ENCODE measurements around the gene CEP295NL.
"Not testable (repeated sequence)": the region's sequence is repeated elsewhere in the genome, so short reads cannot be mapped to it uniquely, and the experiment has no call there.

The CEP295NL gene

DNA sequence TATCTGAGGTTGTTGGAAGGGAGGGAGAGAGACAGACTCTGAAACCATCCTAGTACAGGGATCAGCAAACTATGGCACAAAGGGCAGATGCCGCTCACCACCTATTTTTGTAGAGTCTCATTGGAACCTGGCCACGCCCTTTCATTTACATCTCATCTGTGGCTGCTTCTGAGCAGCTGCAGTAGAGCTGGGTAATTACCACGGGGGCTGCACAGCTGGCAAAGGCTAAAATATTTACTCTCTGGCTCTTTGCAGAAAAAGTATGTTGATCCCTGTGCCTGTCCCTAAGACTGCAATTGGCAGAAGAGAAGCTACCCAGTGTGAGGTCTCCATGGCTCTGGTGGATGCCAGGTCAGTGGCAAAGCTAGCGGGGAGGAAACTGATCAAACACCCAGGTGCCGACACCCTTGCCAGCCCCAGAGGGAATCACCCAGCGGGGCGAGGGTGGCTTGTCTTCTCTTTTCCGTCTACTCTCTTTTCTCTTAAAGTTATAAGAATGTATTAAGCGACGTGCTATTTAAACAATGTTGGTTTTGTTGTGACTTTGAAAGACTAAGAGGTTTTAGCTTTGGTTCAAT is 14.0 kb downstream of the CEP295NL start:
- DNase-seq (ENCODE audit: low read depth in 2 of 2) = no peak

DNA sequence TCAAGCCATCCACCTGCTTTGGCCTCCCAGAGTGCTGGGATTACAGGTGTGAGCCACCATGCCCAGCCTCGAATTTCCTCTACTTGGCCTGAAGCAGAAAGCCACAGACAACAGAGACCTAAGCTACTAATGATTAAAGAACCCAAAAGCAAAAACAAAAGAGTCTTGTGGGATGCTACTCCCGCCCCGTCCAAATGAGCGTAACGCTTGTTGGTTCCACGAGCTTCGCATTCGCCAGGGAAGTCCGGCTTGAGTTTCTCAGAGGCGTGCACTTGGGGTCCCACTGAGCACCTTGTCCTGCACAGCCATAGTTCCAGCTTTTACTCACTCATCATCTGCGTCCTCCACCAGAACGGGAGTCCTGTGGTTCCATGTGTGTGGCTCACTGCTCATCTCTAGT is 16.0 kb downstream of the CEP295NL start:
- DNase-seq (ENCODE audit: low read depth in 2 of 2) = no peak

DNA sequence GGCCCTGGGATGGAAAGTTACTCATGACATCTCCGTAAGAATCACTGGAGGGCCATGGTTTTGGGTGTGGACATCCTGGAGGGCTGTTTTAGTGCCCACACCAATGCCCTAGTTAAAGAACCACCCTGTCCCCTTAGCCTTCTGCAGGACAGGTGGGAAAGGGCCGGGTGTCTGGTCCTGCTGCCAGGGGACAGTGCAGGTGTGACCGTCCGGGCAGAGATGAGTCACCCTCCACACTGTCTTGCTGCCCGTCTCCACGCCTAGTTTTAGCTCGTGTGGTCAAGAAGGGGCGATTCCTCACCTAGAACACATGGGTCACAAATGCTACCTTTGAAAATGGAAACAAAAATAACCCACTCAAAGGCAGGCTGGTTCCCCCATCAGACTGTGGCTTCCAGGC is 17.0 kb downstream of the CEP295NL start:
- no peak for DNase-seq (ENCODE audit: low read depth in 2 of 2)

DNA sequence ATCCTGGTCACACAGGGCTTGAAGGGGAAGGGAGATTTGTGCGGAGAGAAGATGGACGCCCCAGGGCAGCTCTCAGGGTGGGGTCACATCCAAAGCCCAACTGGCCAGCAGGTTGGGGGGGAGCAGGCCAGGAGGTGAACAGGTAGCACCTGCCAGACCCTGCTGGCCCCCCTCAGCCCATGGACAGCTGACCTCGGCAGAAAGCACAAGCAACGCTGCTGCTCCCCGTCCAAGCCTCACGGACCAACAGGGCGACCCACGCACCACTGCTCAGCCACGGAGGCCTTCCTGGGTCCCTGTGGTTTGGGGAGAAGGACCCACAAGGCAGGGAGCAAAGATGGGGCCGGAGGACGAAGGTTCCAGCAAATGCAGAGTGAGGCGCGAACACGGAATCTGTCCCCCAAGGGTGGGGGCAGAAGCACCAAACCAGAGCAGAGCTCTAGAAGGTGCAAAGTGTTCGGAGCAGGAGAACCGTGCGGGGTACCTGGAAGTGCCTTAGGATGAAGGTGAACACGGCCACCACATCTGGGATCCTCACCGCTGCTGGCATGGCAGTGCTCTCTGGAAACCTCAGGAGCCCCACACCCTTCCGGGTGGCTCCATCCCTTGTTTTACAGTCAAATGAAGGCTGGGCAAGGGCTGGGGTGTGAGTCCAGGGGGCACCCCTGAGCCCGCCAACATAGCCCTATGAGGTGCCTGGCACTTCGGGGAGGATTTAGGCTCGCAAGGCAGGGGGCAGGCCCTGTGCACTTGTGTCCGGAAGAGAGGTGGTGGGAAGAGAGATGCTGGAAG is 17.9 kb downstream of the CEP295NL start:
- no peak for DNase-seq (ENCODE audit: low read depth in 2 of 2)

DNA sequence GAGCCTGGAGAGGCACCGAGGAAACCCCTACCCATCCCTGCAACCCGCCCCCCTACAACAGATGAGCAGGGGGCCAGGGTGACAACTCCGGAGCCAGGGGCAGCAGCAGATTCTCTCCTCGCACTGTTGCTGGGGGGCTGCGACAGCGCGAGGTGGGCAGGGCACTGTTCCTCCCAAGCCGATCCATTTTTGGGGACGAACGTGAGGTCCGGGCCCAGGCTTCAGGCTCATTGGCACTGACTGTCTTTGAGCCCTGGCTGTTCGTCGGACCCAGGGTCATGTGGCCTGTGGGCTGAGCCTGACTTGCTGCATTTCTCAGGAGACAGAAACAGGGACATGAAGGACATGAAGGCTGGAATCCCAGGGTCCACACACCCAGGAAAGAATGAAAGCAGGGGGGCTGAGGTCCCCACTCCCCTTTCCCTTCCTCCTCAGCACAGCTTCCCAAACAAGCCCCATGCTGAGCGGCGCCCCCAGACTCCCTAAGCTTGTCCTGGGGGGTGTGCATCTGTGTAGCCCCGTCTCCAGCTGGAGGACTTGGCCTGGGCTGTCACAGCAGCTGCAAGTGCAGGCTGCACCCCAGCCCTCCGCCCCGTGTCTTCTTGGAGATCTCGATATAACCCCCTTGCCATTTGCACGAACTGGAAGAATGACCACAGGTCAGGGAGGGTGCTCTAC is 18.7 kb downstream of the CEP295NL start:
- DNase-seq (ENCODE audit: low read depth in 2 of 2) = no peak

DNA sequence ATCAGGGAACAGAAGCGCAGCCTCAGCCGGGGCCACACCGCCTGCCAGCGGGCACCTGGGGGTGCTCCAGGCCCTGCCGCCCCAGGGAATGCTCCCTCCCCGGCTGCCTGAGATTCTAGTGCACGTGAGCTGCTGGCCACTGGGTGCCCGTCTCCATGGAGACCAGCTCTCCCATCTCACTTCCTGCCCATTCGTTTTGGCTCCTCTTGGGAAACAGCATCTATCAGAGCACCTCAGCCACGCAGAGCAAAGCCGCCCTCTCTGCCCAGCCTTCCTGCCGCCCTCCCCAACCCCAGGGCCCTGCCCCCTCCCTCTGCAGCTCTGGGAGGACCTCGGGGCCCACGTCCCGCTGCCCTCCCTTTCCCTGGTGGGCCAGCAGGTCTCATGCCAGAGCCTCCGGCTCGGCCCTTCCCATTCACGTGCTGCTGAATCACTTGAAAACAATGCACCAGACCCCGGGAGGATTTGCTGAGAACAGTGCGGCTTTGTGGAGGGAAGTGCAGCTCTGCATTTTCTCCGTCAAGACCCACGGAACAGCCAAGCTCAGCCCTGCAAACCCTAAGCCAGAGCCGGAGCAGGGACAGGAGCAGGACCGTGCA is 19.4 kb downstream of the CEP295NL start:
- DNase-seq (ENCODE audit: low read depth in 2 of 2) = no peak

DNA sequence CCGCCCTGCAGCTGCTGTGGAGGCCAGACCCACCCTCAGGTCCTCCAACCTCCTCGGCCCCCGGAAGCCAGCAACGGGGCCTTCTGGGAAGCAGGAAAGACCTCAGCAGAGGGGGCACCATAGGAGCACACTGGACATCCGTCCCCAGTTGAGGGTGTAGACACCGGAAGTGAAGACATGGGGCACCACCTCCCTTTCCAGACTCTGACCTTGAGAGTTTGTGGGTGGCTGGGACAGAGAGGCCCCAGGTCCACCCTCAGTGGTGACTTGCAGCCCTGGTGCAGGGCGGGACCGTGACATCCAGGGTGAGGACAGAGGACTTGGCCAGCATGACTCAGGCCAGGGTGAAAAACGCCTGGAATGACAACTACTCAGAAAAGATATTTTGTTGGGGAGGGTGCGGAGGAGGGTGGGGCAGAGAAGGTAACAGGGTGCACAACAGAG is 19.9 kb downstream of the CEP295NL start:
- DNase-seq (ENCODE audit: low read depth in 2 of 2) = no peak

DNA sequence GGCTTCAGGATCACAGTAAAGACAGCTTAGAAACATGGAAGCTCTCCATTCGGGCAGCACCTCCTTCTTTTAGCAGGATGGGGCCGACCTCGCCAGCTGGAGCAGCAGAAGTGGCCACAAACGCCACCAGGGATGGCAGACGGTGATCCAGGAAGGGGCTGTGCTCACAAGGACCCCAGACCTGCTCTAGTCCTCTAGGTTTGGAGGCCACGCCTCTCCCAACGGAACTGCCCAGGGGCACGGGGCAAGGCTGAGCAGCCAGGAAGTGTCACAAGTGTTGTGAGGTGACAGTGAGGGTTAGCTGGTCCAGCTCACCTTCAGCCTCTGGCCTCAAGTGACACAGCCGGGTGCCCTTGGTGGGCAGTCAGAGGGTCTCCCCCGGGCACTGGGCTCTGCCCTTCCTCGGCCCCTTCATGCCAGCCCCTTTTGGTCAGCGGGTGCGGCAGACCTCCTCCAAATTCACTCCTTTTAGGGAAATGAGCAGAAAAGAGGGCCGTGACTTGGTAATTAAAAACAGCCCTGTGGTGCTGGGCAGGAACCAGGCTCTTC is 20.4 kb downstream of the CEP295NL start:
- DNase-seq (ENCODE audit: low read depth in 2 of 2) = no peak

DNA sequence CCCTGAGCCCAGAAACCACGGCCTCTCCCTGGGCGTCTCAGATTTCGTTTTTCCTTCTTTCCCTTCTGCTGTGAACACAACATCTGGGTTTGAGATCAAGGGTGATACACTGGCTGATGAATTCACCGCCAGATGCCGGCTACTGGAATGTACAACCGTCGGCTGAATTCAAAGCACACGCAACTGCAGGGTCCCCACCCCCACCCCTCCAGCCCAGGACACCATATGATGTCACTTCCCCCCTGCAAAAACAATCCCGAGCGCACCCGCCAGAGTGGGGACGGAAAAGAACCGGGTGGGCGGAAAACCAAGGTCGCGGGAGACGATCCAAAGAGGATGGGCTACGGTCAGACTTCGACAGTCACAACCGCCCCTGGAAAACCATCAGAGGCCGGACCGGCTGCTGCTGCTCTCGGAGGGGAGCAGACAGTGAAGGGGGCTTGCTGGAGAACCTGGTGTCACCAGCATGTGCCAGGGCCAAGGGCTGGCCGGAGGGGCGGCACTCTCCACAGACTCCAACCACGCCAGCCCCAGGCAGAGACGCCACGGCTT is 23.3 kb downstream of the CEP295NL start:
- DNase-seq (ENCODE audit: low read depth in 2 of 2) = peak in 1 of 2 experiments; percentile 17

DNA sequence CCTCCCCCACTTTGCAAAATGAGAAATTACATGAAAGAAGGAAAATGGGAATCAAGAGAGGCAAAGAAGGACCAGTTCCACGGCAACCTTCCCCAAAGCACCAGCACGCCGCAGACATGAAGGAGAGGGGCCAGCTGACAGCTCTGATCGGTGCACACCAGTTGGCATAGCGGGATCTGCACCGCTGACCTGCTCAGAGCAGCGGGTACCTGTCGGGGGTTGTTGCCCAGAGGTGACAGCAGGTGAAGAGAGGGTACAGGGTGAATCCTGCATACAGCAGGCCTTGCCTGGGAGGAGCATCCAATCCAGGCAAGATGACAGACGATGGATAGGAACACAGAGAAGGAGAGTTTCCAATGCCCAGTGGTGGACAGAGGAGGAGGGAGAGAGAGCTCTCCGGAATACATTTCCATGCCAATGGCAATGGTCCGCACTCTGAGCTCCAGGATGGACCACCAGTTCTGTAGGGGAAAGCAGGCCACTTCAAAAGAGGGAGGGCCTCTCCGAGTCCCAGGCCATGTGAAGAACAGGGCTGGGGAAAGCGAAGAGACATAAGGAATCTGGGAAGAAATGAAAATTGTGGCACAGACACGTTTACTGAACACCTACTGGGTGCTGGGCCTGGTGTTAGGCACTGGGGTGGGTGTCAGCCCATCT is 24.0 kb downstream of the CEP295NL start:
- no peak for DNase-seq (ENCODE audit: low read depth in 2 of 2)

DNA sequence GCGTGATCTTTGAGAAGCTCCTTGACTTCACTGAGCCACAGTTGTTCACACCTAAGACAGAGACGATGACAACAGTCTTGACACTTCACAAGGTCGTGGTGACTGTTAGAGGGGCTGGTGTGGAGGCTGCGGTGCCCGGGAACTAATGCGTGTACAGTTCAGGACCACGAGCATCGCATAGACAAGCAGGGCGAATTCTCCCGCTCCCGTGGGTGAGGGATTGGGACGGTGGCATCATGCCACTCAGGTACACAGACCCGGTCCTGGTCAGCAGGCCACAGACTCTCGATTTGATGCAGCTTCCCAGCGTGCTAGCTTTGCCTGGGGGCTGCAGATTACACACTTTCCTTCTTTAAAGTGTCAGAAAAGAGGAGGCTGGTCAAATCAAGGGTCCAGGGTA is 24.7 kb downstream of the CEP295NL start:
- DNase-seq (ENCODE audit: low read depth in 2 of 2) = no peak

DNA sequence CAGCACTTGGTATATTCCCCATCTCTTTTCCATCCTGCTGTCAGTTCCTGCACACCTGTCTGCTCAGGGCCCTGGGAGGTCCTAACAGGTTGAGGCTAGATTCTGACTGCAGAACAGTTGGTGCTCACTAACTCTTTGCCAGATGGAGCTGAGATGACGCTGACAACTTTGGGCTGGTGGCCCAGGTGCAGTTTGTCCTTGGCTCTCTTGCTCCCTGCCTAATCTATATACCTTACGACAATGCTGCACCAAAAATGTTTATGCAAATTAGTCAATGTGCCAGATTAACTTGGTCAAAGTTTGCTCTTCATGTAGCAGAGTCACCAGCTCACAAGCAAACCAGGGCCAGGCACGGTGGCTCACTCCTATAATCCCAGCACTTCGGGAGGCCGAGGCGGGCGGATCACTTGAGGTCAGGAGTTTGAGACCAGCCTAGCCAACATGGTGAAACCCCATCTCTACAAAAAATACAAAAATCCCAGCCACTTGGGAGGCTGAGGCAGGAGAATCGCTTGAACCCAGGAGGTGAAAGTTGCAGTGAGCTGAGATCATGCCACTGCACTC is 26.0 kb downstream of the CEP295NL start:
- DNase-seq (ENCODE audit: low read depth in 2 of 2) = not testable (repeated sequence)

DNA sequence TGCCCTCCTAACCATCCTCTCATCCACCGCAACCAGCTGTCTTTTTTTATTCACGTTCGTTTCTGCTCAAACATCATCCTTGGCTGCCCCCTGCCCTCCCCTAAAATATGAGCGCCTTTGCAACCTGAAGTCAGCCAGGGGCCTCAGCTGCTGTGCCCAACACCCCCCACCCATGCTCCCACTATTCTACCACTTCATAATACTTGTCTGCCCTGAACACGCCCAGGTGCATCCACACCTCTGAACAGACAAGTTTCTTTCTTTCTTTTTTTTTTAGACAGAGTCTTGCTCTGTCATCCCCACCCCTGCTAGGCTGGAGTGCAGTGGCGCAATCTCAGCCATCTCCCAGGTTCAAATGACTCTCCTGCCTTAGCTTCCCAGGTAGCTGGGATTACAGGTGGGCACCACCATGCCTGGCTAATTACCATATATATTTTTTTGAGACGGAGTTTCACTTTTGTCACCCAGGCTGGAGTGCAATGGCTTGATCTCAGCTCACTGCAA is 26.9 kb downstream of the CEP295NL start:
- DNase-seq (ENCODE audit: low read depth in 2 of 2) = no peak

DNA sequence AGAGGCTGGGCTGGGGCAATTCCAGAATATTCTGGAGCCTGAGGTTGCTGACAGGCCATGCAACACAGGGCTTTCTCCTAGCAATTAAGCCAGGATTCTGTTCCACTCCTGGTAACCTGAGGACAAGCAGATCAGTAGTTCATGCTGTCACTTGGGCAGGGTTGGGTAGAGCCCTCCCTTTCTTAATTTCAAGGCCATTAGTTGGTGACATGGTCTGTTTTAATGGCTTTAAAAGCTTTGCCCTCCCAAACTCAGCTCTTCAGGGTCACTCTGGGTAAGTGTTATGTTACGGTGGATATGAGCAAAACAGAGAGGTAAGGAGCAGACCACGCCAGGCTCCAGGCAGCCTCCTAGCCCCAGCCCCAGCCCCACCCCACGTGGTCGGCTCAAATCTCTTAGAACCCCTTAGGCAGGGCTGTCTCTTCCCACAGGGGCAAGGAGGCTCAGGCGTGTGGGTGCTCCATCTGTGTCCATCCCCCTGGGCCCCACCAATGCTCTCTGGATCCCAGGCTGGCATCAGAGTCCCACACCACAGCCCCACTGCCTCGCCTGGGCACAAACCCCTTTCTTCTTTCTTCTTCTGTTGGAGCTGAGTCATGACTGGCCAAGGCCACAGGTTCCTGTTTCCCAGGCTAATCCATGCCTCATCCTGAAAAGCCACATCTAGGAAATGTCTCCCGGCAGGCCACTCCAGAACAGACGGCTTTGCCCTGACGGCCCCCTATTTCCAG is 27.5 kb downstream of the CEP295NL start:
- no peak for DNase-seq (ENCODE audit: low read depth in 2 of 2)

DNA sequence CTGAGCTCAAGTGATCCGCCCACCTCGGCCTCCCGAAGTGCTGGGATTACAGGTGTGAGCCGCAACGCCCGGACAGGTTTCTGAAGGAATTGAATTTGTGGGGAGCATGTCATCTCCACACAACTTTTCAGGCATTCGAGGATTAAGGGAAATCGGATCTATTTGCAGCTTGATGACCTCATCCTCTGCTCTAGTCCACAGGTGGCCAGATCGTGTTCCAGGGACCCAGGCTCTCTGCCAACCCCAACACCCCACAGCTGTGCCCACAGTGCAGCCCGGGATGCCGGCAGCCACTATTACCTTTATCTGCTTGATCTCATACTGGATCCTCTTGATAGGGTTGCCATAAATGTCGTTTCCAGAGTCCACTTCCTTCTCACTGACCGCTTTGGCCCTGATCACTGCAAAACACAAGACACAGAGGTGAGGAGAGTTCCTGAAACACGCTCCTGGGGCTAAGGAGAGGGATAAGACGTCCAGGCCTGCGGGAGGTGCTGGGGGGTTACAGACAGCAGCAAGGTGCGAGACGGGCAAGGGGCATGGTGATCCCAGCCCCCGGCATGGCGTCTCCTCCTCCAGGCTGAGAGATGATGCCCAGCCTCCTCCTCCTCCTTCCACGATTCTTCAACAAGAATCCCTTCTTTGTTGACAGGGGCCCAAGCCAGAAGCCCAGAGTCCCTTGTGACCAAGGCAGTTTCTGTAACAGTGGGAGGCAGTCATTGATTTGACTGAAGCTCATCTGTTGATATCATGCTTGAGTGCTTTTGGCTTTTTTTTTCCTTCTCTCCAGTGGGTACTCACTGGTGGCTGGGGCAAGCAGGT is 29.3 kb downstream of the CEP295NL start:
- no peak for DNase-seq (ENCODE audit: low read depth in 2 of 2)

DNA sequence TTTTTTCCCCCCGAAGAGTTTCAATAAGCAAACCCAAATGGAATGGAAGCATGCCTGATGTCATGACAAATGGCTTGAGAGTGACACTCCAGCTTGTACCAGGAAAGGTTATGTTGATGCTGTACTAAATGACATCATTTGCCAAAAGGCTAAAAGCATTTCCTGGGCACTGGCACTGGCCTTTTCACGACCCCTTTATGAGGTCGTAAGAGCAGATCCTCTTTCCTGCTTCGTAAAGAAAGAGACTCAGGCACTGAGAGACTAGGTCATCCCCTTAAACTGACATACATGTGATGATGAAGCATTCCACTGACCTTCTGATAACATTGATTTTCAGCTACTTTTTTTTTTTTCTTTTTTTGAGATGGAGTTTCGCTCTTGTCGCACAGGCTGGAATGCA is 30.5 kb downstream of the CEP295NL start:
- no peak for DNase-seq (ENCODE audit: low read depth in 2 of 2)

DNA sequence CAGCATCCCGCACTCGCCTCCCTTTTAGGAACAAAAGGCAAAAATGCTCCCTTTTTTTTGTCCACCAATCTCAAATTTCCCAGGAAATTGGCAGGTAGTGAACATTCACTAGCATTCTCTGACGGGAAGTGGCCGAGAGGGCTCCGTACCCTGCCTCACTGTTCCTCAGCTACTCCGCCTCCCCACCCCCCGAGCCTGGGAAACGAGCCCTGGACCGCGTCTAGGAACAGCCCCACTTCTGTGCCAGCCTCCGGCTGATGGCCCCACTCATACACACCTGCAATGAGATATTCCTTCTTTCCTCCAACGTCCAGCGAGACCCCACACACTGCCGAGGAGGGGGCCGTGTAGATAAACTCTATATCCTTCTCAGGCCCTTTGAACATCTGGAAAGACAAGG is 32.4 kb downstream of the CEP295NL start:
- DNase-seq (ENCODE audit: low read depth in 2 of 2) = no peak

DNA sequence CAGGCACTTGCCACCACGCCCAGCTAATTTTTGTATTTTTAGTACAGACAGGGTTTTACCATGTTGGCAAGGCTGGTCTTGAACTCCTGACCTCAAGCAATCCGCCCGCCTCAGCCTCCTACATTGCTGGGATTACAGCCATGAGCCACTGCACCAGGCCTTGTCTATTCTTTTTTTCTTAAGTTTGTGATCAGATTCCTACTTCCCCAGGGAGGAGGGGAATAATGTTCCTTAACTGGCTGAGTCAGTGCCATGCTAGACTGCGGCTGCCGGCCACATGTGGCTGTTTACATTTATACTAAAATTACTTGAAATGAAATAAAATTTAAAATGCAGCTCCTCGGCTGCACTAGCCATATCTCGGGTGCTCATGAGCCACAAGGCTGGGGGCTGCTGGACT is 34.6 kb downstream of the CEP295NL start:
- DNase-seq (ENCODE audit: low read depth in 2 of 2) = no peak

DNA sequence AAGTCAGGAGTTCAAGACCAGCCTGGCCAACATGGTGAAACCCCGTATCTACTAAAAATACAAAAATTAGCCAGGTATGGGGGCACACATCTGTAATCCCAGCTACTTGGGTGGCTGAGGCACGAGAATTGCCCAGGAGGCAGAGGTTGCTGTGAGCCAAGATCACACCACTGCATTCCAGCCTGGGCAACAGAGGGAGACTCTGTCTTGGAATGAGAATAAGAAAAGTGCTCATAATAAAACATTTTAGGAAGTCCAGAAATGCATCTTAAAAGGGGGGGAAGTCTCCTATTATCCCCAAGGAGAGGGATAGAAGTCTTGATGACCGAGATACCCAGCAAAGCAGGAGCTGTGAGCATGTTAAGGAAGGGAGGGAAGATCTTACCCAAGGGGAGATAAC is 36.0 kb downstream of the CEP295NL start:
- DNase-seq (ENCODE audit: low read depth in 2 of 2) = not testable (repeated sequence)

All from stimulated activated CD4-positive, alpha-beta T cell treated with anti-CD3 and anti-CD28 coated beads, Interleukin-12 subunit alpha, Interleukin-12 subunit beta, amount 100 ng/mL, for 24 hours (primary cell).